CD4-positive, CD25-positive, alpha-beta regulatory T cell (primary cell): Measurements from ENCODE around the gene AP1AR. TPM values are rescaled to one million over a fixed set of nuclear protein-coding genes. Genes with fewer than 3 reads are reported as not detected.
A peak's percentile ranks its signal among the peaks of the same experiment; 100 is the strongest.
"Not testable (repeated sequence)": the region's sequence is repeated elsewhere in the genome, so short reads cannot be mapped to it uniquely, and the experiment has no call there.

Experiments used
- ATAC-seq, 2 donors: fragments of 150-1000 bp; cut with Tn5 transposase; one replicate each; pipeline ENCODE4 v1.10.0; 2021; ENCODE audit warnings: low read depth in 2 of 2, moderate number of reproducible peaks in 2 of 2, moderate library complexity in 1 of 2
- DNase-seq, 3 donors: peaks; one replicate each; pipeline versions ENCODE4 v3.0.0 to v3.0.0-alpha.2; 2012 to 2022; ENCODE audit warnings: mixed read lengths in 1 of 3
- H3K27ac ChIP-seq: one replicate; pipeline ENCODE4 v1.7.0; 2013; ENCODE audit warnings: mild to moderate bottlenecking, low read length; ENCODE audit not compliant: insufficient read depth, poor library complexity, severe bottlenecking
- H3K27me3 ChIP-seq: one replicate; pipeline ENCODE4 v1.7.0; 2013; ENCODE audit warnings: low read length; ENCODE audit not compliant: control insufficient read depth, insufficient read depth
- H3K36me3 ChIP-seq: one replicate; pipeline ENCODE4 v1.7.0; 2013; ENCODE audit warnings: mild to moderate bottlenecking, low read length, moderate library complexity; ENCODE audit not compliant: control insufficient read depth, insufficient read depth
- H3K4me1 ChIP-seq: 2 replicates; pipeline ENCODE4 v1.7.0; 2013; ENCODE audit warnings: mild to moderate bottlenecking, low read length; ENCODE audit not compliant: insufficient read depth, control insufficient read depth, poor library complexity, severe bottlenecking
- H3K4me3 ChIP-seq: one replicate; pipeline ENCODE4 v1.7.0; 2013; ENCODE audit warnings: low read depth, mild to moderate bottlenecking, low read length, moderate library complexity
- H3K9me3 ChIP-seq, 2 experiments: 1 replicate in 1 of 2; 2 replicates in 1 of 2; pipeline ENCODE4 v1.7.0; 2013; ENCODE audit warnings: low read length in 2 of 2, mild to moderate bottlenecking in 1 of 2, moderate library complexity in 1 of 2; ENCODE audit not compliant: control insufficient read depth in 2 of 2
- H3K27ac Mint-ChIP-seq, 3 donors: one replicate each; pipeline ENCODE4 v1.8.0; 2020 to 2022; ENCODE audit warnings: mild to moderate bottlenecking in 3 of 3, mixed read lengths in 3 of 3, moderate library complexity in 2 of 3
- H3K27me3 Mint-ChIP-seq: one replicate; pipeline ENCODE4 v1.8.0; 2022; ENCODE audit warnings: mild to moderate bottlenecking, mixed read lengths
- H3K36me3 Mint-ChIP-seq: one replicate; pipeline ENCODE4 v1.8.0; 2020; ENCODE audit warnings: mixed read lengths
- H3K4me1 Mint-ChIP-seq, 4 donors: one replicate each; pipeline ENCODE4 v1.8.0; 2020 to 2022; ENCODE audit warnings: mixed read lengths in 4 of 4, mild to moderate bottlenecking in 1 of 4
- H3K4me3 Mint-ChIP-seq, 4 donors: one replicate each; pipeline ENCODE4 v1.8.0; 2020 to 2022; ENCODE audit warnings: mild to moderate bottlenecking in 4 of 4, mixed read lengths in 4 of 4, moderate library complexity in 3 of 4
- H3K9me3 Mint-ChIP-seq, 7 donors: one replicate each; pipeline ENCODE4 v1.8.0; 2020 to 2022; ENCODE audit warnings: mixed read lengths in 7 of 7, mild to moderate bottlenecking in 3 of 7, moderate library complexity in 2 of 7
- polyA plus RNA-seq, 4 donors: library from polyadenylated mRNA; unstranded; fragments of 300-500 nt; fragmentation: Illumina TruSeq; gene quantifications; one replicate each; pipeline ENCODE4 v1.2.3, GENCODE V29; 2021
- total RNA-seq: library from RNA; stranded (reverse); gene quantifications from one replicate; pipeline ENCODE4 v1.2.3, GENCODE V29; 2022

Gene AP1AR
- total and polyA plus RNA-seq, 5 donors from 2014 or later, result 10.9 to 20.7 (median 19.6) TPM

DNA sequence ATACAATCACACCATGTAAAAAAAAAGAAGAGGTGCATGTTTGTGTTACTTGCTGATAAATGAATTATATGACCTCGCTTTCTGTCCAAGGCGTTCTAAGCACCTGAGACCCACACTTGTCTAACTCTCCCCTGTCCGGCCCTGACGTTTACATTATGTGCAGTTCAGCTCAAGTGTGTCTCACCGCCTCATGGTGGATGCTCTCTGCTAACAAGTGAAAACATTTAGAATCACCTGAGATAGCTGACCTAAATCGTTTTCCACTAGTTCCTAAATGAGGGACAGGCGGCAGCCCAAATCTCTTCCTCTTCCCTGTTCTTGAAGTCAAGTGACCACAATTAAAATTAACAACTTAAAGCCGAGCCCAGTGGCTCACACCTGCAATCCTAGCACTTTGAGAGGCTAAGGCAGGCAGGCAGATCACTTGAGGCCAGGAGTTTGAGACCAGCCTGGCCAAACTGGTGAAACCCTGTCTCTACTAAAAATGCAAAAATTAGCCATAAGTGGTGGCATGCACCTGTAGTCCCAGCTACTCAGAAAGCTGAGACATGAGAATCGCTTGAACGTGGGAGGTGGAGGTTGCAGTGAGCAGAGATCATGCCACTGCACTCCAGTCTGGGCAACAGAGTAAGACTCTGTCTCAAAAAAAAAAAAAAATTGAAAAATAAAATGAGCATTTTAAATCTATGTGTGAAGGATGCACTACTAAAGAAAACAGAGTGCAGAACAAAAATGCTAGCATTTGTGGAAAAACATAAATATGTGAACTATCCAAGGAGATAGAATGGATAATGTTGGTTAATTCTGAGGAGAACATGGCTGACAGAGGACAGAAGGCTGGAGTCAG is 58.0 kb downstream of the AP1AR start:
- no peaks in the 10 kb centered on the region for H3K27me3 ChIP-seq
- H3K36me3 ChIP-seq, result no peaks in the 10 kb centered on the region
- H3K4me3 Mint-ChIP-seq, result peak overlapping the region in 2 of 4 donors; percentile 60 to 86
- H3K27ac ChIP-seq, result no peak overlapping the region
- no peaks in the 10 kb centered on the region for H3K27me3 Mint-ChIP-seq
- peaks cover 0 to 1% (median 0%) of the 10 kb centered on the region in 7 donors for H3K9me3 Mint-ChIP-seq
- H3K27ac Mint-ChIP-seq, result peak overlapping the region; percentile 73 to 90 (median 83)
- DNase-seq (no peak), ATAC-seq (no peak)
- peaks cover 16 to 47% (median 30%) of the 10 kb centered on the region in 4 donors for H3K4me1 Mint-ChIP-seq
- peaks cover 6% of the 10 kb centered on the region for H3K36me3 Mint-ChIP-seq
- H3K4me1 ChIP-seq, result peaks cover 45% of the 10 kb centered on the region
- no peak overlapping the region for H3K4me3 ChIP-seq
- no peaks in the 10 kb centered on the region for H3K9me3 ChIP-seq

DNA sequence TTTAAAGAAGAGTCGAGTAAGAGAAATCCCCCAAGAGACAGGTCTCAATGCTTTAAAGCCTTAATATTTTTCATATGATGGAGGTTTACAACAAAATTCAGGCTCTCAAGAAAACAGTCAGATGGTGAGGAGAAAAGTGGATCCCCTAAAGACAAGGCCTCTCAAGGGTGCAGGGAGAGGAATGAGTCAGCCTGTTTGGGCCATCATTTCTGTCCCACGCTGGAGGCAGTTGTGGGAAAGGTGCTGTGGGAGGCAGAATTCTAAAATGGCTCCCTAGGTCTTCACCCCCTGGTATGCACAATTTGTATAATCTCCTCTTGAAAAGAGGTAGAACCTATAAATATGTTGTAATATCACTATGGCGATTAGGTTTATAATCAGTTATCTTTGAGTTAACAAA is 58.8 kb downstream of the AP1AR start:
- Mint-ChIP-seq H3K4me1 (peaks cover 16 to 46% (median 30%) of the 10 kb centered on the region in 4 donors), H3K27me3 (no peaks in the 10 kb centered on the region), H3K9me3 (peaks cover 0 to 1% (median 0%) of the 10 kb centered on the region in 7 donors), H3K36me3 (peaks cover 6% of the 10 kb centered on the region), H3K4me3 (no peak overlapping the region), H3K27ac (peak overlapping the region in 1 of 3 donors; percentile 90)
- DNase-seq (no peak), ATAC-seq (no peak)
- H3K4me3 ChIP-seq, result no peak overlapping the region
- no peak overlapping the region for H3K27ac ChIP-seq
- H3K9me3 ChIP-seq, result no peaks in the 10 kb centered on the region
- H3K27me3 ChIP-seq, result no peaks in the 10 kb centered on the region
- peaks cover 37% of the 10 kb centered on the region for H3K4me1 ChIP-seq
- no peaks in the 10 kb centered on the region for H3K36me3 ChIP-seq

DNA sequence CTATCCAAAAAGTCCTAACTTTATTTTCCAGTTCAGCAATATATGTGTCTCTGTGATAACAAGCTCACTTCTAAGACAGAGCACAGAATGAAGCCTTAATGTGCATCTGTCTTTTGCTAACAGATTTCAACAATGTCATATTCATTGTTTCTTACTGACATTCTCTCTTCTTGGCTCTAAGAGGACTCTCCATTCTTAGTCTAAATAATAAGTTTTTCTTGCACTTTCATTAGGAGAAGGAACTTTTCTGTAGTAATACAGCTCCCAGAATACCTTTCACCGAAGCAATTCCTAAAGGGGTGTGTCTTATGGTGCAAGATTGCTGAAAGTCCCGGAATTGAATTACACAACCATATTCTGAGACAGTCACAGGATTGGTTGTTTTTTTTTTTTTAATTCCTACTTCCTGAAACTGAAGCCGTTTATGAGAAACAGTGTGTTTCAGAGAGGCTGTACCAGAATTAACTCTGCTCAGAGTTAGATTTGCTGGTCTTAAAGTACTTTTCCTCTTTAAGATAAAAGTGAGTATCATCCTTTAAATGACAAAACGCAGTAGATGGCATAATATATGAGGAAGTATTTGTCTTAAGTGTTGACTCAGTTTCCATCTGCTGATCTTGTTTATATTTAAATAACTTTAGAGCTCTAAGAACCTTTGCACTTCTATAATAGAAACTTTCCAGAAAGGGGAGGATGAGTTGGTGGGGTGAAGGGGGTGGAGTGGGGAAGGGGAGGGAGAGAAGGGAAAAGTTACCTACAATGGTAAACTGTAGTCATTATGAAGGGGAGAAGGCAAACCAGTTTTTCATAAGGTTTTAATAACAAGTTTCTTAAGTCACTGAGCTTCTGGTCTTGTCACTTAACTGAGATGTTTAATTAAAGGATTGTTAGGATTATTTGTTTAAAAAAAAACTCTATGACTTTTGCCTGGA is 65.6 kb downstream of the AP1AR start, which contains the start of gene ALPK1:
ALPK1 (plus strand) TSS at position 421 of the 932 bp plus-strand sequence.
- ATAC-seq (peak; percentile 72 to 73), DNase-seq (no peak)
- peaks cover 11% of the 10 kb centered on the region for H3K27me3 Mint-ChIP-seq

DNA sequence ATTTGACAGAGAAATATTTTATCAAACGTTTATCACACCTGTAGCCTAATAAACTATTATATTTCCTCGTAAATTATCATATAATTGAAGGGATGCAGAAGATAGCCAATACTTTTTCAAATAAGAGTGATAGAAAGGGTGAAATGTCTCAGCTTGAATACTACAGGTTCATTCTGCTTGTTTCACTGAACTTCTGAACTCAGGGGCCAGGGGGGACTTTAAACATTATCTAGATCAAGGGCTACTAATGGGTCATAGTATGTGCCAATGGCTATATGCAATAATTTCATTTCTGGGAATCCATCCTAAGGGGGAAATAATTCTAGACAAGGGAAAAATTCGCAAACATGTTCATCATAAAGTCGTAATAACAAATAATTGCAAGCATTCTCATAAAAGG is 68.1 kb downstream of the AP1AR start:
- Histone ChIP-seq H3K9me3 (no peaks in the 10 kb centered on the region), H3K4me1 (peaks cover 18% of the 10 kb centered on the region), H3K27ac (no peak overlapping the region), H3K36me3 (no peaks in the 10 kb centered on the region), H3K4me3 (no peak overlapping the region), H3K27me3 (peaks cover 2% of the 10 kb centered on the region)
- H3K4me3 Mint-ChIP-seq, result peak overlapping the region in 1 of 4 donors; percentile 53
- no peak overlapping the region for H3K27ac Mint-ChIP-seq
- no peaks in the 10 kb centered on the region for H3K36me3 Mint-ChIP-seq
- H3K27me3 Mint-ChIP-seq, result peaks cover 11% of the 10 kb centered on the region
- no peak for DNase-seq
- peaks cover 10 to 22% (median 15%) of the 10 kb centered on the region in 4 donors for H3K4me1 Mint-ChIP-seq
- no peak for ATAC-seq
- H3K9me3 Mint-ChIP-seq, result no peaks in the 10 kb centered on the region

More for the DNA sequence above, 65.6 kb downstream of the AP1AR start, which contains the start of gene ALPK1:
- peak within 1 kb of the TSS; percentile 35 for H3K4me3 ChIP-seq
- Mint-ChIP-seq H3K4me1 (peaks cover 10 to 22% (median 16%) of the 10 kb centered on the region in 4 donors), H3K4me3 (peak within 1 kb of the TSS; percentile 25 to 78 (median 70)), H3K36me3 (peaks cover 3% of the 10 kb centered on the region), H3K9me3 (no peaks in the 10 kb centered on the region), H3K27ac (peak within 1 kb of the TSS; percentile 16 to 93 (median 49))
- no peaks in the 10 kb centered on the region for H3K36me3 ChIP-seq
- H3K27ac ChIP-seq, result no peak within 1 kb of the TSS
- H3K27me3 ChIP-seq, result peaks cover 2% of the 10 kb centered on the region
- no peaks in the 10 kb centered on the region for H3K9me3 ChIP-seq
- peaks cover 7% of the 10 kb centered on the region for H3K4me1 ChIP-seq

DNA sequence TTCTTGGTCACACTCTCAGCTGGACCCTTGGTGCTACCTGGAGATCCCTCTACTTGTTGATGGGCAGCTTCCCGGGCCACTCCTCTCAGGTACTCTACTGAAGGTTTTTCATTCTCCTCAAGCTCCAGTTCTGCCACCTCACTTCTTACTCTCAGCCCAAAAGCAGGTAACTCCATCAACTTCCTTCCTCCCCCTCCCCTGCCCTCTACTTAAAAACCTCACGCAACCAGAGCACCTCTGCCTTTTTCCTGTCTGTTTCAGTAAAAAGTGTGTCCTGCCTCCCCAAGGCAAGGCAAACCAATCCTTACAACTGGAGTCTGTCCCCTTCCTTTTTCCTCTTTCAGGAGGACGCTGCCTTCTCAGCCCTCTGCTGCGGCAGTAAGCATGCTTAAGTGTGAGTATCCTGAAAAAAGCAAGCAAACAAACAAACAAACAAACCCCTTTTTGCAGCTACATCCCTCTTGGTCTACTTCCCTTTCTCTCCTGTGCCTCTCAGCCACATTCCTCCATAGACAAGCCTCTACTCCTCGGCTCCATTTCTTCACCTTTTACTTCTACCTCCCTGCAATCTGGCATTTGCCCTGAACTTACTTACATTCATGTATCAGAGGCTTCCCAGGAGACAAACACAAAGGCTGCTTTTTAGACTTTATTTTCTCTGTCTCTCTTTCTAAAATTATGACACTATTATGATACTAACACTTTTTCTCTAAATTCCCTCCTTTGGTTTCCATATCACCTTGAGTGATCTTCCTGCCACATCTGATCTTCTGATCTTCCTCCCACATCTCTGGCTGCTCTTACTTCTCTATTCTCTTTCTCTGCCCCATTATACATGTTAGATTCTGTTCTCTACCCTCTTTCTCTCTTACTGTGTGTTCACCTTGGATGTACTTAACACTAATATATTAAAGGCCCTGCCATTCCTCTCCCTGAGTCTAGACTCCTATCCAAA is 71.0 kb downstream of the AP1AR start:
- no peaks in the 10 kb centered on the region for H3K36me3 Mint-ChIP-seq
- H3K4me3 Mint-ChIP-seq, result no peak overlapping the region
- peaks cover 11% of the 10 kb centered on the region for H3K27me3 Mint-ChIP-seq
- Histone ChIP-seq H3K9me3 (no peaks in the 10 kb centered on the region), H3K36me3 (no peaks in the 10 kb centered on the region), H3K4me3 (peak overlapping the region; percentile 29), H3K27me3 (peaks cover 2% of the 10 kb centered on the region), H3K4me1 (peaks cover 18% of the 10 kb centered on the region), H3K27ac (no peak overlapping the region)
- DNase-seq (peak in 1 of 3 donors; percentile 67), ATAC-seq (peak; percentile 77 to 81)
- no peaks in the 10 kb centered on the region for H3K9me3 Mint-ChIP-seq
- H3K27ac Mint-ChIP-seq, result no peak overlapping the region
- H3K4me1 Mint-ChIP-seq, result peaks cover 0 to 17% (median 7%) of the 10 kb centered on the region in 4 donors

DNA sequence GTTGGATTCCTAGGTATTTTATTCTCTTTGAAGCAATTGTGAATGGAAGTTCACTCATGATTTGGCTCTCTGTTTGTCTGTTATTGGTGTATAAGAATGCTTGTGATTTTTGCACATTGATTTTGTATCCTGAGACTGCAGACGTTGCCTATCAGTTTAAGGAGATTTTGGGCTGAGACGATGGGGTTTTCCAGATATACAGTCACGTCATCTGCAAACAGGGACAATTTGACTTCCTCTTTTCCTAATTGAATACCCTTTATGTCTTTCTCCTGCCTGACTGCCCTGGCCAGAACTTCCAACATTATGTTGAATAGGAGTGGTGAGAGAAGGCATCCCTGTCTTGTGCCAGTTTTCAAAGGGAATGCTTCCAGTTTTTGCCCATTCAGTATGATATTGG is 73.9 kb downstream of the AP1AR start:
- not testable (repeated sequence) for H3K4me3 ChIP-seq, H3K27me3 ChIP-seq, H3K9me3 Mint-ChIP-seq, H3K27ac Mint-ChIP-seq, H3K36me3 Mint-ChIP-seq, DNase-seq, H3K4me3 Mint-ChIP-seq, H3K27ac ChIP-seq, ATAC-seq, H3K36me3 ChIP-seq, H3K9me3 ChIP-seq, H3K27me3 Mint-ChIP-seq
- peaks cover 0 to 22% (median 5%) of the 10 kb centered on the region in 4 donors for H3K4me1 Mint-ChIP-seq
- H3K4me1 ChIP-seq, result peaks cover 18% of the 10 kb centered on the region
